Colonic mucosa (tissue), 4 donors: ENCODE measurements around the gene PARVG. TPM values are rescaled to one million over a fixed set of nuclear protein-coding genes. Genes with fewer than 3 reads are reported as not detected.

ENCODE experiments used
- DNase-seq: peaks from one replicate; pipeline ENCODE4 v3.0.0-alpha.2; 2020
- H3K27ac ChIP-seq: fragments of 200-600 bp; one replicate; pipeline ENCODE4 v1.8.0; 2021
- H3K27me3 ChIP-seq: fragments of 200-600 bp; one replicate; pipeline ENCODE4 v1.8.0; 2021
- H3K36me3 ChIP-seq: fragments of 200-600 bp; one replicate; pipeline ENCODE4 v1.8.0; 2021
- H3K4me1 ChIP-seq: fragments of 200-600 bp; one replicate; pipeline ENCODE4 v1.8.0; 2021; ENCODE audit warnings: mild to moderate bottlenecking
- H3K4me3 ChIP-seq: fragments of 200-600 bp; one replicate; pipeline ENCODE4 v1.8.0; 2021
- H3K9ac ChIP-seq, 2 donors: one replicate each; pipeline ENCODE4 v1.7.0; 2013; ENCODE audit warnings: control low read depth in 2 of 2, low read depth in 2 of 2, low read length in 2 of 2
- H3K9me3 ChIP-seq: fragments of 200-600 bp; one replicate; pipeline ENCODE4 v1.8.0; 2021
- intact Hi-C: fragments of 100-400 bp; cut with DNase I; formaldehyde crosslinking; loops from one replicate; pipeline ENCODE4 v1.14.1; 2022
- total RNA-seq, 2 donors: library from RNA; stranded (reverse); fragmentation: NEBNext Ultra II Directional in 1 of 2; extraction: Animal tissue kit (Norgen Biotek cat#: 25700) in 1 of 2; gene quantifications; one replicate each; pipeline ENCODE4 v1.2.1, GENCODE V29; 2021
- TF ChIP-seq, protein P1 (sequence below): fragments of 200-600 bp; IDR thresholded peaks from one replicate; pipeline ENCODE4 v1.8.0; 2022; ENCODE audit warnings: antibody characterized with exemption, mild to moderate bottlenecking
- donor health status: healthy.
- donor health status: DM: no; HTN: no; CAD: no.
- donor health status: DM: no; HTN: no; CAD: no.

Gene PARVG
- total RNA-seq, 2 donors from 2014 or later, result 2.4 to 4.1 TPM

DNA sequence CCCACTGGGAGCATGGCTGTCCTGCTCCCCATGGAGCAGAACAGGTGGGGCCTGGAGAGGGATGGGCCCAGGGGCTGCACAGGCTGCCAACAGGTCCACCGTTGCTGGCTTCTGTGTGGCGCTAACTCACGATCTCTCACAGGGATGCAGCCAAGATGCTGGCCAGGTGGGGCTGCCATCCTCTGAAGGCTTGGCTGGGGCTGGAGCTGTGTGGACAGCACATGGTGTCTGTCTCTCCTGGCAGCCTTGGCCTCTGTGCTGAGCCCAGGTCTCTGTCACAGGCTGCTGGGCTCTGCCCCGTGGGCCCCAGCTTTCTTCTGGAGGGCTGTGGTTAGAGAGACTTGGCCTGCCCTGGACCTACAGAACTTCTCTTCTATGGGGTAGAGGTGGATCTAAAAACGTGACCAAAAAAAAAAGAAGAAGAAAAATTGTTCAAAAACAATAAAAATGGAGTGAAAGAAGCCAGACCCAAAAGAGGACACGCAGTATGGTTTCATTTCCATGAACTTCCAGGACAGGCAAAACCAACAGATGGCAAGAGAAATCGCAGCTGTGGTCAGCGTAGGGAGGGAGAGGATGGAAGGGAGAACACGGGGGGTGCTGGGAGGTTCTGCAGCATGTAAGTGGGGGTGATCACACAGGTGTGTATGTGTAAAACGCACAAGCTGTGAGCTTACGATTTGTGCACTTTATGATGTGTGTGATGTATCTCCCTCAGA lies 12.2 kb downstream of the PARVG start:
- Histone ChIP-seq H3K36me3 (no peaks in the 10 kb centered on the region), H3K9me3 (no peaks in the 10 kb centered on the region), H3K27me3 (no peaks in the 10 kb centered on the region), H3K4me1 (no peaks in the 10 kb centered on the region), H3K4me3 (no peak overlapping the region), H3K27ac (no peak overlapping the region), H3K9ac (no peak overlapping the region)
- TF ChIP-seq, protein P1, sequence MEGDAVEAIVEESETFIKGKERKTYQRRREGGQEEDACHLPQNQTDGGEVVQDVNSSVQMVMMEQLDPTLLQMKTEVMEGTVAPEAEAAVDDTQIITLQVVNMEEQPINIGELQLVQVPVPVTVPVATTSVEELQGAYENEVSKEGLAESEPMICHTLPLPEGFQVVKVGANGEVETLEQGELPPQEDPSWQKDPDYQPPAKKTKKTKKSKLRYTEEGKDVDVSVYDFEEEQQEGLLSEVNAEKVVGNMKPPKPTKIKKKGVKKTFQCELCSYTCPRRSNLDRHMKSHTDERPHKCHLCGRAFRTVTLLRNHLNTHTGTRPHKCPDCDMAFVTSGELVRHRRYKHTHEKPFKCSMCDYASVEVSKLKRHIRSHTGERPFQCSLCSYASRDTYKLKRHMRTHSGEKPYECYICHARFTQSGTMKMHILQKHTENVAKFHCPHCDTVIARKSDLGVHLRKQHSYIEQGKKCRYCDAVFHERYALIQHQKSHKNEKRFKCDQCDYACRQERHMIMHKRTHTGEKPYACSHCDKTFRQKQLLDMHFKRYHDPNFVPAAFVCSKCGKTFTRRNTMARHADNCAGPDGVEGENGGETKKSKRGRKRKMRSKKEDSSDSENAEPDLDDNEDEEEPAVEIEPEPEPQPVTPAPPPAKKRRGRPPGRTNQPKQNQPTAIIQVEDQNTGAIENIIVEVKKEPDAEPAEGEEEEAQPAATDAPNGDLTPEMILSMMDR, result no peak
- no peak for DNase-seq
- intact Hi-C loops, result no loop called here

DNA sequence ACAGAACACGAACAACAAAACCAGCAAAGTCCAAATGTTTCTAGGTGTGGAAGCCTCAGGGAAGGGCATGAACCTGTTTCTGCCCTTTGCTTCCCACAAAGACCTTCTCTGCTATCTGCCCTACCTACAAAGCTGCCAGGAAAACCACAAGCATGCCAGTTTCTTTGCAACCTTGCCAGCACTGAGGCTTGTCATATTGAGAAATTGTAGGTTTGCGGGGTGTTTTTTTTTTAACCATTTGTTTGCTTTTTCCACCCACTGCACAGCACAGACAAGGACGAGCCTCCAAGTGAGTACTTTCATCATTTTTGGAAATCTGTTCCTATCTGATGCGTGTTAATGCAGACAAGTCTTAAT lies 12.8 kb downstream of the PARVG start:
- TF ChIP-seq, protein P1, result no peak
- H3K4me1 ChIP-seq, result no peaks in the 10 kb centered on the region
- no peak overlapping the region for H3K4me3 ChIP-seq
- H3K9ac ChIP-seq, result no peak overlapping the region
- H3K27ac ChIP-seq, result no peak overlapping the region
- intact Hi-C loops, result no loop called here
- no peaks in the 10 kb centered on the region for H3K27me3 ChIP-seq
- DNase-seq, result no peak
- no peaks in the 10 kb centered on the region for H3K36me3 ChIP-seq
- H3K9me3 ChIP-seq, result no peaks in the 10 kb centered on the region

DNA sequence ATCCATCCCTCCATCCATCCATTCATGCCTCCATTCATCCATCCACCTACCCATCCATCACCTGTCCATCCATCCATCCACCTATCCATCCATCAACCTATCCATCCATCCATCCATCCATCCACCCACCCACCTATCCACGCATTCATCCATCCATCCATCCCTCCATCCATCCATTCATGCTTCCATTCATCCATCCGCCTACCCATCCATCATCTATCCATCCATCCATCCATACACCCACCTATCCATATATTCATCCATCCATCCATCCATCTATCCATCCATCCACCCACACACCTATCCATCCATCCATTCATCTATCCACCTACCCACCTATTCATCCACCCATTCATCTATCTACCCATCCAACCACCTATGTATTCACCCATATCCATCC lies 13.8 kb downstream of the PARVG start:
- H3K9ac ChIP-seq, result no peak overlapping the region
- intact Hi-C loops, result no loop called here
- H3K9me3 ChIP-seq, result no peaks in the 10 kb centered on the region
- H3K27me3 ChIP-seq, result no peaks in the 10 kb centered on the region
- no peaks in the 10 kb centered on the region for H3K4me1 ChIP-seq
- H3K36me3 ChIP-seq, result no peaks in the 10 kb centered on the region
- H3K4me3 ChIP-seq, result no peak overlapping the region
- TF ChIP-seq, protein P1, result no peak
- DNase-seq, result no peak
- no peak overlapping the region for H3K27ac ChIP-seq

DNA sequence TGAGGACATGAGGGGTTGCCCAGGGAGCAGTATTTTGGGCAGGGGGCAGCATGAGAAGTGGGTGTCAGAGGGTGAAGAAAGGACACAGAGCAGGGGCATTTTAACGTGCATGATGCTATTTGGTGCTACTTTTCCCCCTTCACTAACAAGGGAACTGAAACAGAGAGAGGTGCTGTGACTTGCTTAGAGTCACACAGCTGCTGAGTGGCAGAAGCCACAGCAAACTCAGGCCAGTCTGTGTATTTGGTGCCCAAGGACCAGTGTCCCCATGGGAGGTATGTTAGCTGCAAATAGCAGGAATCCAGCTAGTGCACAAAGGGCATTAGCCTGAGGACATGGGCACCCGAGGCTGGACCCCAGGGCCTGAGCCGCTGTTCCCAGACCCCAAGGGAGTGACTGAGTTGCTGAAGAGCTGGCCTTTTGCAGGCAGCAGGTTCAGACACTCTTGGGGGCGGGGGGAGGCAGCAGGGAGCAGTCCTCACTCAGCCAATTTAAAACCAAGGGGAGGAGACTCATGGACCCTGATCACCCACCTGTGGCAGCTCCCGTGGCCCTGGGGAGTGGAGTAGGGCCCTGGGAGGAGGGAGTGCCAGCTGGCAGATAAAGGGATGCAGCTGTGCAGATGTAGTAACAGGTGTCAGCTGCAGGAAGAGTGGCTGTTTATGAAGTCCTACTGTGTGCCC lies 14.6 kb downstream of the PARVG start:
- intact Hi-C loops, result no loop called here
- TF ChIP-seq, protein P1, result no peak
- H3K9ac ChIP-seq, result no peak overlapping the region
- no peak for DNase-seq
- no peaks in the 10 kb centered on the region for H3K27me3 ChIP-seq
- H3K4me3 ChIP-seq, result no peak overlapping the region
- H3K36me3 ChIP-seq, result no peaks in the 10 kb centered on the region
- H3K9me3 ChIP-seq, result no peaks in the 10 kb centered on the region
- H3K4me1 ChIP-seq, result no peaks in the 10 kb centered on the region
- H3K27ac ChIP-seq, result no peak overlapping the region

DNA sequence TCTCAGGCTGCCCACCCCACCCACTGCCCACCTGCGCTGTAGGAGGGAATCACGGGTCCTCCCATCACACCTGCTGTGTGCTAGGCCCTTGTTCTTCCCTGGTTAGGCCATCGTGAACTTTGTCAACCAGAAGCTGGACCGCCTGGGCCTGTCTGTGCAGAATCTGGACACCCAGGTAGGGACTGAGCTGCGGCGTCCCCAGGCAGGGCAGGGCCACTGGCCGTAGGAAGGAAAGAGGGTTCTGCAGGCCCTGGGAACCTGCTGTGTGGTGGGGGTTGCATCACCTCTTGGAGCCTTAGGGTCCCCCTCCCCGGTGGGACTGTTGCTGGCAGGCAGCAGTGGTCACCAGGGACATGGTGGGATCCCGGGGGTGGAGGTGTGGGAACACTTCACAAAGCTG lies 15.5 kb downstream of the PARVG start:
- no peak for DNase-seq
- intact Hi-C loops, result no loop called here

More for the DNA sequence above, 15.5 kb downstream of the PARVG start:
- no peaks in the 10 kb centered on the region for H3K4me1 ChIP-seq
- H3K27me3 ChIP-seq, result no peaks in the 10 kb centered on the region
- H3K27ac ChIP-seq, result no peak overlapping the region
- H3K9me3 ChIP-seq, result no peaks in the 10 kb centered on the region
- H3K4me3 ChIP-seq, result no peak overlapping the region
- TF ChIP-seq, protein P1, result no peak
- no peak overlapping the region for H3K9ac ChIP-seq
- no peaks in the 10 kb centered on the region for H3K36me3 ChIP-seq
